Measurements from ENCODE around the gene SDS.

DNA sequence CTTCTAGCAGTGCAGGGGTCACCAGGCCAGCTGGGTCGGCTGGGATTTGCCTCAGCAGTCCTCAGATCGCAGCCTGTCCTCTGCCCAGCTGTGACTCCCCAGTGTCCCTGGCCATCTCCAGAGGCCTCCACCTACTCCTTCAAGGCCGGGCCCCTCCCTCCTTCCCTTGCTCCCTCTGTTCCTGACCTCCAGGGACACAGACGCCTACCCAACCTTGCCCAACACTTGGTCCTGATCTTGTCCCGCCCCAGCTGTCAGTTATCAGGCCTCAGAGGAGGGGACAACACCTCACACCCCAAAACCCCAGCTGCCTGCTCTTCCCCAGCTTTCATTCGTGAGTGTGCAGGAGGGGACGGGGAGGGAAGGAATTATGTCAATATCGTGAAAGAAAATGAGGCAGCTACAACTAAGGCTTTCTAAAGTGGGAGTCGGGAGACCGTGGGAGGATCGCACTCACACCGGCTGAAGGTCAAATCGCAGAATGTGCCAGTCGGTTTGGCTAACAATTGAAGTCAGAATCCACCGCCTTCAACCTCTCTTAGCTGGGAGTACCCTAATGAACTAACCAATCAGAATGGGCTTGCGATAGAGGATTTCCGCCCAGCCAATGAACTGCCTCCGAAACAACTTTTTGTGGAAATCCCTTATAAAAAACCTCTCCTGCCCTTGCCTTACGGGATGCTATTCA, 54.7 kb downstream of the SDS start:
- TF ChIP-seq GATA2 (IDR thresholded peaks at IDR 0.05; ENCODE audit: low read depth, low read length) = no peak
- TF ChIP-seq GATA3 (IDR thresholded peaks at IDR 0.05; ENCODE audit: low read depth, low read length) = no peak

Measured in SH-SY5Y (cell line).